GM19240 (cell line): ENCODE data around the gene CD163L1.
"Not testable (repeated sequence)": the region's sequence is repeated elsewhere in the genome, so short reads cannot be mapped to it uniquely, and the experiment has no call there.

Experiments used
- DNase-seq: peaks from one replicate; pipeline ENCODE4 v3.0.0; 2011; ENCODE audit warnings: low spot score; ENCODE audit not compliant: insufficient read length

The CD163L1 gene

GRCh38 chr12:7444076-7444475 is at the start of gene CD163L1:
Gene CD163L1 (minus strand): TSS chr12:7444153. CDS start chr12:7444127, 26 bp downstream.
- DNase-seq: no peak

GRCh38 chr12:7493006-7493405 is 49.1 kb upstream of the CD163L1 start:
- no peak for DNase-seq

GRCh38 chr12:7486512-7486911 is 42.6 kb upstream of the CD163L1 start:
- DNase-seq: no peak

GRCh38 chr12:7485095-7485494 is 41.1 kb upstream of the CD163L1 start:
- DNase-seq: no peak

- DNase-seq: no peak
Observed at GRCh38 chr12:7483343-7483742, 39.4 kb upstream of the CD163L1 start.

GRCh38 chr12:7479771-7480170 is 35.8 kb upstream of the CD163L1 start:
- DNase-seq: no peak

- DNase-seq: no peak
Observed at GRCh38 chr12:7472060-7472459, 28.1 kb upstream of the CD163L1 start.

- DNase-seq: no peak
Observed at GRCh38 chr12:7460375-7461259, 16.7 kb upstream of the CD163L1 start.

- DNase-seq: no peak
Observed at GRCh38 chr12:7459973-7460372, 16.0 kb upstream of the CD163L1 start.

GRCh38 chr12:7451756-7452155 is 7.8 kb upstream of the CD163L1 start:
- no peak for DNase-seq

- DNase-seq: no peak
Observed at GRCh38 chr12:7450667-7451066, 6.7 kb upstream of the CD163L1 start.

- no peak for DNase-seq
Observed at GRCh38 chr12:7448099-7448498, 4.1 kb upstream of the CD163L1 start.

- DNase-seq: no peak
Observed at GRCh38 chr12:7444537-7444936, 584 bp upstream of the CD163L1 start.

- DNase-seq: no peak
Observed at GRCh38 chr12:7441216-7441615, 2.7 kb downstream of the CD163L1 start.

GRCh38 chr12:7439579-7440505 is 4.1 kb downstream of the CD163L1 start:
- DNase-seq: no peak

- DNase-seq: not testable (repeated sequence)
Observed at GRCh38 chr12:7438291-7438995, 5.5 kb downstream of the CD163L1 start.

GRCh38 chr12:7437494-7437893 is 6.5 kb downstream of the CD163L1 start:
- DNase-seq: not testable (repeated sequence)

- DNase-seq: no peak
Observed at GRCh38 chr12:7434670-7435069, 9.3 kb downstream of the CD163L1 start.

GRCh38 chr12:7433276-7433822 is 10.6 kb downstream of the CD163L1 start:
- DNase-seq: no peak

- DNase-seq: no peak
Observed at GRCh38 chr12:7431993-7432685, 11.8 kb downstream of the CD163L1 start.

GRCh38 chr12:7411343-7411742 is 32.6 kb downstream of the CD163L1 start:
- no peak for DNase-seq
